SH-SY5Y (cell line): ENCODE measurements around the gene SOS2.

ENCODE experiments used
- GATA2 ChIP-seq: IDR thresholded peaks from 2 replicates; pipeline ENCODE4 v1.6.1; 2011; ENCODE audit warnings: mild to moderate bottlenecking, low read depth, low read length
- GATA3 ChIP-seq: IDR thresholded peaks from 2 replicates; pipeline ENCODE4 v1.6.1; 2011; ENCODE audit warnings: low read depth, mild to moderate bottlenecking, low read length, moderate library complexity

Gene SOS2

GRCh38 chr14:50231475-50232275 is at the start of gene SOS2:
Gene SOS2 (minus strand): TSS chr14:50231578. CDS start chr14:50231283, 295 bp downstream.
- TF ChIP-seq GATA3 (no peak), GATA2 (no peak)

- TF ChIP-seq GATA2 = no peak
- no peak for TF ChIP-seq GATA3
Observed at GRCh38 chr14:50272498-50272897, 41.1 kb upstream of the SOS2 start.

GRCh38 chr14:50270932-50271331 is 39.6 kb upstream of the SOS2 start:
- TF ChIP-seq GATA3 (no peak), GATA2 (no peak)

DNA sequence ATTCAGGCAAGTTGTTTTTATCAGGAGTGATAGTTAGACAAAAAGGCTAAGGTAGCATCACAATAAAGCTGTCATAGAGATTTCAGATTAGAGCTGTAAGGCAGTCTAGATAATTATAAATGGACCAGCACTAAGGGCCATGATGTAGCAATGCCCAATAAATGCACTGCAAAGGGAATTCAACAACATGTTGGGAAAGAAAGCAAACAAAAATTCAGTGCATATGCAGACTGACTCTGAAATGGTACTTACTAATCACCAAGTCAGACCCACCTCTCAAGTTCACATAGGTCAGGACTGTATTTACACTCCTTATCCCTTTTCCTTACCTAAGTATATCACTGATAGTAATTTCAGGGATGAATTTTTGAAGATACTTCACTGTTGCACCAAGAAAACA is 33.7 kb upstream of the SOS2 start:
- no peak for TF ChIP-seq GATA3
- no peak for TF ChIP-seq GATA2

GRCh38 chr14:50263321-50263720 is 31.9 kb upstream of the SOS2 start:
- TF ChIP-seq GATA3 (no peak), GATA2 (no peak)

- TF ChIP-seq GATA3 (no peak), GATA2 (no peak)
Observed at GRCh38 chr14:50262865-50263264, 31.5 kb upstream of the SOS2 start.

GRCh38 chr14:50260511-50260910 is 29.1 kb upstream of the SOS2 start:
- TF ChIP-seq GATA2 (no peak), GATA3 (no peak)

DNA sequence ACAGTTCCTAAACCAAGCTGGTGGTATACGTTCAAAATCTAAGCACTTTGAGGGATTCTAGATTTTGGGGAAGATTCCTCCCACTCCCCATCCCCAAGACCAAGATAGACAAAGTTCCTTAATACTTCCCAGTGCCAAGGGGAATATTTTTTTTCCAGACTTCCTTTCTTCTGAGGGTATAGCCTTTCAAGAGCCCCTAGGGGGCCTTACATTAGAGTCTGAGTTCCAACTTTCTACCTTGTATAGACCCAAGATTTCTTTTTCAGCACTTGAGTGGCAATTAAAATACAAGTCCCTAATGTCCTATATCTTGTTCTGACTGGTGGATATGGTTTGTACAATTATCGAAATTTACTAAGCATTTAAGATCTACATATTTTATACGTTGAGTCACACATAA is 28.7 kb upstream of the SOS2 start:
- TF ChIP-seq GATA3 (no peak), GATA2 (no peak)

- TF ChIP-seq GATA3 (no peak), GATA2 (no peak)
Observed at GRCh38 chr14:50257732-50258131, 26.4 kb upstream of the SOS2 start.

- TF ChIP-seq GATA2 (no peak), GATA3 (no peak)
Observed at GRCh38 chr14:50254248-50254647, 22.9 kb upstream of the SOS2 start.

- TF ChIP-seq GATA2 = no peak
- TF ChIP-seq GATA3 = no peak
Observed at GRCh38 chr14:50249136-50249775, 17.9 kb upstream of the SOS2 start.

GRCh38 chr14:50247245-50247644 is 15.9 kb upstream of the SOS2 start:
- TF ChIP-seq GATA2 = no peak

DNA sequence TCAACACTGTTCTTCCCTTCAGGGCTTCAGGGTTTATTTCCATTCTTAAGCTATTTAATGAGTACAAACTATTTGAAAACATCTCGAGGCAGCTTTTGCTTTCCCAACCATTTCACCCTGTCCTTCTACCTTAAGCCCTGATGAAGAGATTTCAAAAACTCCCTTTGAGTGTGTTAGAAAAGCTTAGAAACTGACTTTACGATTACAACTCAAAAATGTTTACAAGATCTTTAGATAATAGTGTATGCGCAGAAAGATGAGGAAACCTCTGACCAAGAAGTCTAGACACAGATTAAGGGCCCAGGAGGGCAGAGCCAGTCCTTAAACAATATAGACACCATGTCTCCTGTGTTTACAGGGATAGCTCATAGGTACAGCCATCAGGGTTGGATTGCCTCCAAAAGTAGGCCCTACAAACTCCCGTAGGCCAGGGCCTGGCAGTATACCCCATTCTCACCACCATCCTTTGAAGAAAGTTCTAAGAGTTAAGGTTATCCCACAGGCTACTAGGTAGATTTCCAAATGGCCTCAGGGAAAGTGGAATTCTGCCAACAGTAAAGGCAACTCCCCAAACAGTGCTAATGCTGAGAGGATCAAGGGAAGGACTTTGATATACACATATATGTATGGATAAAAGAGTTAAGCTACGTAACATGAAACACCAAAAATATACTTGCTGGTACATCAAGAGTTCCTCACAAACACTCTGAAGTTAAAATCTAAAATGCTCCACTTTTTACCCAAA is 11.4 kb upstream of the SOS2 start:
- TF ChIP-seq GATA2 (no peak), GATA3 (no peak)

- no peak for TF ChIP-seq GATA2
- TF ChIP-seq GATA3 = no peak
Observed at GRCh38 chr14:50242096-50242495, 10.7 kb upstream of the SOS2 start.
